Activated CD8-positive, alpha-beta T cell treated with anti-CD3 and anti-CD28 coated beads, Interleukin-2, amount 10 ng/mL, durations not matched to agents 7 days and 5 days (primary cell): Measurements from ENCODE around the gene LRIF1. TPM values are rescaled to one million over a fixed set of nuclear protein-coding genes. Genes with fewer than 3 reads are reported as not detected.
A peak's percentile ranks its signal among the peaks of the same experiment; 100 is the strongest.

ENCODE experiments used
- ATAC-seq: fragments of 150-1000 bp; cut with Tn5 transposase; one replicate; pipeline ENCODE4 v1.10.0; 2021; ENCODE audit warnings: moderate library complexity
- CTCF ChIA-PET: fragments of 350-600 bp; sonication (Branson Sonifier 250); formaldehyde crosslinking; loops from one replicate; lab custom pipeline; 2021; ENCODE audit warnings: antibody characterized with exemption; lab: Charles Lee
- POLR2A ChIA-PET: fragments of 350-600 bp; sonication (Branson Sonifier 250); formaldehyde crosslinking; loops from one replicate; lab custom pipeline; 2021; ENCODE audit warnings: antibody characterized with exemption; lab: Charles Lee
- DNase-seq: peaks from one replicate; pipeline ENCODE4 v3.0.0-alpha.2; 2020
- H3K27ac Mint-ChIP-seq: one replicate; pipeline ENCODE4 v1.8.0; 2021; ENCODE audit warnings: mild to moderate bottlenecking, mixed read lengths
- H3K27me3 Mint-ChIP-seq: one replicate; pipeline ENCODE4 v1.8.0; 2021; ENCODE audit warnings: low read depth, mixed read lengths
- H3K36me3 Mint-ChIP-seq: one replicate; pipeline ENCODE4 v1.8.0; 2021; ENCODE audit warnings: low read depth, mixed read lengths
- H3K4me1 Mint-ChIP-seq: one replicate; pipeline ENCODE4 v1.8.0; 2021; ENCODE audit warnings: low read depth, mixed read lengths
- H3K4me3 Mint-ChIP-seq: one replicate; pipeline ENCODE4 v1.8.0; 2021; ENCODE audit warnings: mild to moderate bottlenecking, mixed read lengths
- H3K9me3 Mint-ChIP-seq: one replicate; pipeline ENCODE4 v1.8.0; 2022; ENCODE audit warnings: mixed read lengths; ENCODE audit not compliant: insufficient read depth
- total RNA-seq, 2 experiments: library from RNA; stranded (reverse); gene quantifications; one replicate each; pipeline ENCODE4 v1.2.3, GENCODE V29; 2021

The LRIF1 gene
- total RNA-seq, 2 experiments from 2014 or later: 19.6 to 20.9 TPM

DNA sequence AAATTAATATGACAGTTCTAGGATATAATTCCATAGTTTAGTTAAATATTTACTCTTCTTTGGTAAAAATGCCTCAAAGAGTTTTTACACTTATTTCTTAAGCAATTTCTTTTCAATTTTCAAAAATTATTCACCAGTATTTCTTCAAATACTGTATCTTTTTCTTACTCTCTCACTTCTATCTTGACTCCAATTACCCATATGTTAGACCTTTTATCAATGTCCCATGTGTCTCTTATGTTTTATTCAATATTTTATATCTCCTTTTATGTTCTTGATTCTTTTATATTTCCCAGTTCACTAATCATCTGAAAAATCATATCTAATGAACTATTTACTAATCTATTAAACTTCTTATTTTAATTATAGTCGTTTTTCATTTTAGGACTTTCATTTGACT, 11.5 kb upstream of the LRIF1 start:
- POLR2A ChIA-PET: no interaction called here

DNA sequence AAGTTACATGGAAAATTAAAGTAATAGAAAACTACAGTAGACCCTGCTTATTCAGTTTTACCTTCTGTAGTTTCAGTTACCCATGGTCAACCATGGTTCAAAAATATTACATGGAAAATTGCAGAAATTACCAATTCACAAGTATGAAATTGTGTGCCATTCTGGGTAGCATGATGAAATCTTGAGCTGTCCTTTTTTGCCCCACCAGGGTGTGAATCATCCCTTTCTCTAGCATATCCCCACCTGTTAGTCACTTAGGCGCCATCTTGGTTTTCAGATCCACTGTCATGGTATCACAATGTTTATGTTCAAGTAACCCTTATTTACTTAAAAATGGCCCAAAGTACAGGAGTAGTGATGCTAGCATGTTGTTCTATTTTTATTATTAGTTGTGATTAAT, 3.5 kb upstream of the LRIF1 start:
- ATAC-seq: no peak
- peaks cover 38% of the 10 kb centered on the region for H3K9me3 Mint-ChIP-seq
- peaks cover 38% of the 10 kb centered on the region for H3K27me3 Mint-ChIP-seq
- ChIA-PET POLR2A (no interaction called here), CTCF (no interaction called here)
- peaks cover 27% of the 10 kb centered on the region for H3K36me3 Mint-ChIP-seq
- H3K27ac Mint-ChIP-seq: no peak overlapping the region
- no peak overlapping the region for H3K4me3 Mint-ChIP-seq
- peaks cover 21% of the 10 kb centered on the region for H3K4me1 Mint-ChIP-seq
- DNase-seq: no peak

More for the DNA sequence above, 11.5 kb upstream of the LRIF1 start:
- no peak for DNase-seq
- no peak for ATAC-seq
- Mint-ChIP-seq H3K27me3 (peaks cover 49% of the 10 kb centered on the region), H3K9me3 (peaks cover 5% of the 10 kb centered on the region), H3K4me1 (no peaks in the 10 kb centered on the region), H3K4me3 (no peak overlapping the region), H3K27ac (no peak overlapping the region), H3K36me3 (peaks cover 1% of the 10 kb centered on the region)
- CTCF ChIA-PET: no interaction called here

DNA sequence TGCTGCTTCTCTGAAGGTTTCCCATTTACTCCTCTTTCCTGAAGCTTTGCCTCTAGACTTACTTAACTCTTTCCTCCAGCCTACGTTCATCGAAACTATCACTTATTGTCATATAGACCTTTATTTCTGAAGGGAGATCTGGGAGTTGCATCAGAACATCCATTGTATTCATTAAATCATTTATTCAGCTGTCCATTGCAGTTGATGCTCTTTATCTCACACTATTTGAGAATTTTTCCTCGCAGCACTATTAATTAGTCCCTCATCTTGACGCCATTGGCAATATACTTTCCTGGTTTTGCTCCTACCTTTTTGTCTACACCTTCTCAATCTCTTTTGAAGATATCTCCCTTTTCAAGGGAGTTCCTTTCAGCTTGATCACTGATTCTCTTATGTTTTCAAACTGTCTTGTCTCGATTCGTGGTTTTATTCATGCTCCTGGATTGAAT, 757 bp upstream of the LRIF1 start:
- DNase-seq (no peak), ATAC-seq (no peak)
- peaks cover 13% of the 10 kb centered on the region for H3K27me3 Mint-ChIP-seq
- H3K9me3 Mint-ChIP-seq: peaks cover 50% of the 10 kb centered on the region
- ChIA-PET POLR2A (interaction anchor here (0.6 to 1.7 kb wide), 9 partner anchors 11 to 180 kb away, joined by 3 to 22 read pairs (median 6); partner anchors contain the start of gene CD53), CTCF (interaction anchor here (0.8 to 1.8 kb wide), 10 partner anchors 12 to 182 kb away, joined by 3 to 10 read pairs (median 4); partner anchors contain the start of gene CD53)
- peak overlapping the region; percentile 99 for H3K27ac Mint-ChIP-seq
- H3K36me3 Mint-ChIP-seq: peaks cover 47% of the 10 kb centered on the region
- H3K4me3 Mint-ChIP-seq: peak overlapping the region; percentile 78
- peaks cover 39% of the 10 kb centered on the region for H3K4me1 Mint-ChIP-seq

DNA sequence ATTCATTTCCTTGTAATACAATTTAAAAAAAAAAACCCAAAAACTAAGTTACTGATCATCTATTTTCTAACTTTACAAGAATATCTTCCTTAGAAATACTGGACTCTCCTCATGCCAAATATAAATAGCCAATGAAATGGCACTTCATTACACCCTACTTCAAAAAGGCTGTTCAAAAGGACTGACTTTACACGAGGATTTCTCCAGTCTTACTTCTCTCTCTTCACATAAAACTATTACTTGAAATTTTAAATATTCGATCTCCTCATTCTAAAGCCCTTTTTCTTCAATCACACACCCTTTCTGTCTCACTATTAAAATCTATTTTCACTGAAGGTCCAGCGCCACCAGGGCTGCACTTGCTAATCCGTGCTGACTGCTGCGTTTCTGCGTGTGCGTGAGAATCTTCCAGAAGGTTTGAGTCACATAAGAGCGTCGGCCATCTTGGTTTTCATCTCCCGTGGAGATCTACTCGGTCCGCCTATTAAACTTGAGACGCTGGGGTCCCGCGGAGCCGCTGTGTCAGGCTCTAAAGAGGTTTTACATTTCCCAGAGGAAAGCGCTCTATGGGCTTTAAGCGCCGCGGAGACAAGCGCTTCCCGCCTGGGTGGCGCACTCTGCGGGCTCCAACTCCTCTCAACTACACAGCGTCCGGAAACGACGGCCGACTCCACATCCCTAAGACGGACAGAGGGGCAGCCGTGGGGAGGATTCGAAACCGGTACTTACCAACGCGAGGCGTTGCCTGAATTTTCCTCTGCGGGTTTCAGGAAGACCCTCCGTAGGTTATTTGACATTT, 631 bp downstream of the LRIF1 start:
- CTCF ChIA-PET: interaction anchor here (0.9 to 1.7 kb wide), 7 partner anchors 14 to 176 kb away, joined by 3 to 9 read pairs (median 4); partner anchors contain the start of gene CD53
- POLR2A ChIA-PET: interaction anchor here (0.6 to 1.7 kb wide), 5 partner anchors 11 to 179 kb away, joined by 3 to 22 read pairs (median 11); partner anchors contain the start of gene CD53
- Mint-ChIP-seq H3K27me3 (peaks cover 3% of the 10 kb centered on the region), H3K36me3 (peaks cover 54% of the 10 kb centered on the region), H3K4me3 (peak overlapping the region; percentile 78), H3K9me3 (peaks cover 50% of the 10 kb centered on the region), H3K4me1 (peaks cover 39% of the 10 kb centered on the region), H3K27ac (peak overlapping the region; percentile 99)
- ATAC-seq: peak; percentile 52
- DNase-seq: peak; percentile 75

DNA sequence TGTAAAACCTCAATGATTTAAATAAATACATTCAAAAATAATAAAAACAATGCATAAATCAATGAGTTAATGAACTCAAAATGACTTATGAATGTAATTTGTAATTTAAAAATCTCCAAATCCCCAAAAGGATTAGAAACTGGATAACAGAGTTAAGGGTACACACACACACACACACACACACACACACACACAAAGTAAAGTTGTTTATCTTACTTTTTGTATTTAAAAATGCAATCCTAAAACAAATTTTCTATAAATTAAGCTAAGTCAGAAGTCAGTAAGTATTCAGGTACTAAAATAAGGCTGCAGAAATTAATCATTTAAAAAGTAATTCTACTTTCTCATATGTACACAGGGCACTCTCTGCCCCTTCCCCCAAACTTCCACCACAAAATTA, 1.8 kb downstream of the LRIF1 start:
- no peak for DNase-seq
- ChIA-PET POLR2A (interaction anchor here (2.0 kb wide), 1 partner anchor 86 kb away, joined by 8 read pairs; no protein-coding TSS in a partner anchor), CTCF (interaction anchor here (1.1 to 1.2 kb wide), 2 partner anchors 71 to 175 kb away, joined by 3 read pairs; no protein-coding TSS in a partner anchor)
- Mint-ChIP-seq H3K4me3 (peak overlapping the region; percentile 78), H3K27me3 (no peaks in the 10 kb centered on the region), H3K27ac (no peak overlapping the region), H3K9me3 (peaks cover 45% of the 10 kb centered on the region), H3K4me1 (peaks cover 39% of the 10 kb centered on the region), H3K36me3 (peaks cover 54% of the 10 kb centered on the region)
- no peak for ATAC-seq

DNA sequence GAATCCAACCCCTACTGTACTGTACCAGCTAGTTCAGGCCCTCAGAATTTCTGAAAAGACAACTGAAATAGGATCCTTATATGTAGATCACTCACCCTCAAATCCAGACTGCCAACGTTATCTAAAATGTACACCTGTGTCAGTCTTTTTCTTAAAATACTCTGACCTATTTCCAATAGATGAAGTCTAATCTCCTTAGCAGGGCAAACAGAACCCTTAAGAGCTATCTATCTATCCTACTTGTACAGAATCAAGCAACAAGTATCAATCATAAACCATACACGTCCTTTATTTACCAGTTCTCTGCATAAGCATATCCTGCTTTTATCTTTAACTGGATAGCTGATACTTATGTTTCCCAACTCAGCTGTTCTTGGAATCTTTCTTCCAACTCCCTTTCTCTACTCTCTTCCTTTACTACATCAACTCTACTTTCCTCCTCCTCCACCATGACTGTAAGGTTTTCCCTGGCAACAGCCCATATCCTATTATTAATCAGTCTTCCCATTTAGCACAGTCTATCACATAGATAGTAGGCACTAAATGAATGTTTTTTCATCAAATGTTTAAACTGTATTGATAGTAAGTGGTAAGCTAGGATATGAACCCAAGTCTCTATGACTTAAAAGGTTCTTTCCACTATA, 2.8 kb downstream of the LRIF1 start:
- peaks cover 39% of the 10 kb centered on the region for H3K4me1 Mint-ChIP-seq
- DNase-seq: no peak
- ATAC-seq: no peak
- H3K27me3 Mint-ChIP-seq: no peaks in the 10 kb centered on the region
- POLR2A ChIA-PET: interaction anchor here (2.0 kb wide), 1 partner anchor 85 kb away, joined by 8 read pairs; no protein-coding TSS in a partner anchor
- H3K9me3 Mint-ChIP-seq: peaks cover 35% of the 10 kb centered on the region
- no peak overlapping the region for H3K4me3 Mint-ChIP-seq
- CTCF ChIA-PET: interaction anchor here (1.0 kb wide), 1 partner anchor 439 kb away, joined by 3 read pairs; no protein-coding TSS in a partner anchor
- H3K27ac Mint-ChIP-seq: no peak overlapping the region
- H3K36me3 Mint-ChIP-seq: peaks cover 54% of the 10 kb centered on the region

DNA sequence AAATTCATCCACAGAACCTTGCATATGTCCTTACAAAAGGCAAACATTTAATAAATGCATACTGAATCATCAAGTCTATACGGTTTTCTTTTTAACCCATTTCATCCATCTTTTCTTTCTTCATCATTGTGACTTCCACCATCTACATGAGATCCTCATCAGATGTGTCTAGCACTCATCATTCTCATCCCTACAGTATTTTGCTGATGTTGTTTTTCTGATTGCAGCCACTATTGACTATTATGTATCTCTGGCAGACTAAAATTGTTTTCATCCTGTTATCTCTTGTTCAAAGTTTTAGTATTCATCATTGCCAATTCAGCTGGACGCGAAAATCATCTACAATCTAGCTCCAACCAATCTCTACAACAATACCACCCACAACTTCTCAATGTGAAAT, 5.9 kb downstream of the LRIF1 start:
- ChIA-PET CTCF (no interaction called here), POLR2A (interaction anchor here (0.6 kb wide), 1 partner anchor 338 kb away, joined by 3 read pairs; no protein-coding TSS in a partner anchor)
- H3K4me1 Mint-ChIP-seq: peaks cover 23% of the 10 kb centered on the region
- no peaks in the 10 kb centered on the region for H3K27me3 Mint-ChIP-seq
- H3K27ac Mint-ChIP-seq: no peak overlapping the region
- H3K4me3 Mint-ChIP-seq: no peak overlapping the region
- DNase-seq (no peak), ATAC-seq (no peak)
- peaks cover 13% of the 10 kb centered on the region for H3K9me3 Mint-ChIP-seq
- H3K36me3 Mint-ChIP-seq: peaks cover 48% of the 10 kb centered on the region

DNA sequence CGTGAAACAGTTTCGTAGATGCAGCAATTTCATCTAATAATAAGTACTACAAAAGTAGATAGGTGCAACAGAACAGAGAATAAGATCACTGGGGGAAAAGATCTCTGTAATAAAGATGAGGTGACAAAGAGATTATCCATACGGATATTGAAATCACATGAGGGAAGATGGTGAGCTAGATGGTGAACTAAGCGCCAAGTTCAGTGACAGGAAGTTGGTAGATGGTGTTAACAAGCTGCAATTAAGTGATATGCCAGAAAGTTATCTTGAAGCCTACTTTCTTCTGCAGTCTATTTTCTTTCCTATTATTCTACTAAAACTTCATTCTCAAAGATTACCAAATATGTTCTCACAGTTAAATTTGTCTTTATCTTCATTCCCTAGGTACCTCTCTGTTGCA, 7.1 kb downstream of the LRIF1 start:
- CTCF ChIA-PET: no interaction called here
- Mint-ChIP-seq H3K27ac (no peak overlapping the region), H3K4me1 (peaks cover 14% of the 10 kb centered on the region), H3K27me3 (no peaks in the 10 kb centered on the region), H3K9me3 (peaks cover 13% of the 10 kb centered on the region), H3K36me3 (peaks cover 49% of the 10 kb centered on the region), H3K4me3 (no peak overlapping the region)
- ATAC-seq (no peak), DNase-seq (no peak)
- POLR2A ChIA-PET: no interaction called here

DNA sequence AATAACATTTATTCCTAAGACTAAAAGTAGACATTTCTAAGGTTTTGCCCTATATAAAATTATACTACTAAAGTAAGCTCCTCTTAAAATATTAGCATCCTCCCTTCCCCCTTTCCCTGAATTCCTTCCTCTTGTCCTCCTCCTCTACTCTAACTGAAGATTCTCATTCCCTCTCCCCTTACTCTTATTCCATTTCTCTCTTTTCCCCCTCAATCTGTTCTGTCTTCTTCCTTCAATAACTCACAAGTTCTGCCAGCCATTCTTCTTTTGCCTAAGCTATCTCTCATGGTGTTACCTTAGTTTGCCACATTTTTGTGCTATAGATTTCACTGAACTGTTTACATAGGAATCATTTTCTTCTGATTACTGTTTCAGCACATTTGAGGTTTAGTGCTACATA, 10.7 kb downstream of the LRIF1 start:
- no peak overlapping the region for H3K4me3 Mint-ChIP-seq
- no peaks in the 10 kb centered on the region for H3K27me3 Mint-ChIP-seq
- ChIA-PET POLR2A (interaction anchor here (0.8 to 1.4 kb wide), 3 partner anchors 11 to 381 kb away, joined by 3 to 6 read pairs (median 3); partner anchors contain the start of genes CD53 and LRIF1), CTCF (no interaction called here)
- DNase-seq (no peak), ATAC-seq (no peak)
- H3K36me3 Mint-ChIP-seq: peaks cover 54% of the 10 kb centered on the region
- no peak overlapping the region for H3K27ac Mint-ChIP-seq
- no peaks in the 10 kb centered on the region for H3K9me3 Mint-ChIP-seq
- H3K4me1 Mint-ChIP-seq: no peaks in the 10 kb centered on the region

DNA sequence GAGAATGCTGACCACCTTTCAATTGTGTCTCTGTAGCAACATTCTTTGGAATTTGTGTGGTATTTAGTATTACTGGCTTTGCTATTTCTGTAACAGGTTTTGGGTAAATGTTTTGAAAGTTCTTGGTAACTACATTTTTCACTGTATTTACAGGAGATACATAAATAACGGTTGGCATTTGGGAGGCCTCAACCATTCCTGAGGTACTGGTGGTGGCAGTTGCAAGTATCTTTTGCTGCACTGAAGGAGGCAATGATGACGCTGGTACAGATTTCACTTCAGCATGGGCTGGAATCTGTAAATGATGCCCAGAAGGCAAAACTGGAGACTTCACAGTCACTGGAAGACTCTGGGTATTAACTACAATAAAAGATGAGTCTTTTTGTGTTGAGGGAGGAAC, 11.7 kb downstream of the LRIF1 start:
- Mint-ChIP-seq H3K4me3 (no peak overlapping the region), H3K9me3 (no peaks in the 10 kb centered on the region), H3K4me1 (no peaks in the 10 kb centered on the region), H3K27me3 (no peaks in the 10 kb centered on the region), H3K27ac (no peak overlapping the region), H3K36me3 (peaks cover 60% of the 10 kb centered on the region)
- POLR2A ChIA-PET: no interaction called here
- ATAC-seq (no peak), DNase-seq (no peak)
- CTCF ChIA-PET: no interaction called here

DNA sequence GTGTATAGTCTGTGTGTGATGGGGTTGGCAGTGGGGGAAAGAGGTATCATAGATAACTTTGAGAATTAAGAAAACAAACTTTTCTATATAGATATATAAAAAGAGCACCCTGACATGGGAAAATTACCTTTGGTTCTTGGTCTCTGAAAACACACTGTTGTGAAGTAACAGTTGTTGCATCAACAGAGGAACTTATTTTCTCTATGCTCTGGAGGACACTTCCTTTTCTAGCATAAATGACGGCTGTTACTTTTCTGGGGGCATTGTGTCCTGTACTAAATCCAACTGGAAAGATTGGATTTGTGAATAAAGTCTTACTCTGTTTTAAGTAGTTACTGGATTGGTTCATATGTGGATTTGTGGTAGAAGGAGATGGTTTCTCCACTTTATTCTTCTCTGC, 12.6 kb downstream of the LRIF1 start:
- ATAC-seq: no peak
- H3K36me3 Mint-ChIP-seq: peaks cover 67% of the 10 kb centered on the region
- H3K4me3 Mint-ChIP-seq: no peak overlapping the region
- H3K27ac Mint-ChIP-seq: no peak overlapping the region
- POLR2A ChIA-PET: no interaction called here
- no peak for DNase-seq
- CTCF ChIA-PET: no interaction called here
- H3K27me3 Mint-ChIP-seq: no peaks in the 10 kb centered on the region
- no peaks in the 10 kb centered on the region for H3K9me3 Mint-ChIP-seq
- no peaks in the 10 kb centered on the region for H3K4me1 Mint-ChIP-seq
